Esophagus muscularis mucosa (tissue), 4 donors: Measurements from ENCODE around the gene SSPN. TPM values are rescaled to one million over a fixed set of nuclear protein-coding genes. Genes with fewer than 3 reads are reported as not detected.

ENCODE experiments used
- DNase-seq: peaks from one replicate; pipeline ENCODE4 v3.0.0-alpha.2; 2017; ENCODE audit errors: extremely low spot score
- H3K27ac ChIP-seq, 4 donors: fragments of 200-600 bp; sonication (generic); replicated peaks in 1 of 4; 1 replicate in 3 of 4; 2 replicates in 1 of 4; pipeline ENCODE4 v1.5.1; 2016 to 2019; ENCODE audit warnings: mild to moderate bottlenecking in 1 of 4
- H3K27me3 ChIP-seq, 4 donors: fragments of 200-600 bp; sonication (generic); one replicate each; pipeline versions ENCODE4 v1.5.1 to v1.6.0; 2016 to 2019
- H3K36me3 ChIP-seq, 4 donors: fragments of 200-600 bp; sonication (generic); one replicate each; pipeline ENCODE4 v1.5.1; 2016 to 2019
- H3K4me1 ChIP-seq, 4 donors: fragments of 200-600 bp; sonication (generic); one replicate each; pipeline ENCODE4 v1.5.1; 2016 to 2019
- H3K4me3 ChIP-seq, 4 donors: fragments of 200-600 bp; sonication (generic); 1 replicate in 2 of 4; 2 replicates in 2 of 4; pipeline ENCODE4 v1.5.1; 2016 to 2019; ENCODE audit warnings: mild to moderate bottlenecking in 4 of 4, moderate library complexity in 1 of 4
- H3K9me3 ChIP-seq, 4 donors: fragments of 200-600 bp; sonication (generic); 1 replicate in 3 of 4; 2 replicates in 1 of 4; pipeline ENCODE4 v1.5.1; 2016 to 2019
- EP300 ChIP-seq: sonication (generic); formaldehyde crosslinking; IDR thresholded peaks from one replicate; pipeline ENCODE4 v1.6.1; 2017; ENCODE audit warnings: antibody characterized with exemption
- POLR2A ChIP-seq: fragments of 450-650 bp; IDR thresholded peaks from one replicate; pipeline ENCODE4 v1.6.1; 2017; ENCODE audit warnings: antibody characterized with exemption, moderate library complexity, mild to moderate bottlenecking, low read depth
- POLR2AphosphoS5 ChIP-seq, 2 donors: sonication (generic); formaldehyde crosslinking; IDR thresholded peaks; one replicate each; pipeline ENCODE4 v1.6.1; 2017; ENCODE audit warnings: antibody characterized with exemption in 2 of 2
- WGBS: methylation state at CpG from one replicate; pipeline ENCODE4 v1.1.5; 2018; 5-methylcytosine and 5-hydroxymethylcytosine counted together
- intact Hi-C: fragments of 100-400 bp; cut with DNase I; formaldehyde crosslinking; loops from one replicate; pipeline ENCODE4 v1.15.1; 2023
- total RNA-seq, 4 donors: library from RNA; depleted of rRNA; stranded (reverse); fragments of >200 nt; gene quantifications; one replicate each; pipeline versions ENCODE4 v1.1.0 to v1.2.1, GENCODE V29; 2016
- TF ChIP-seq, protein P1 (sequence below), 3 experiments: fragments of 200-600 bp in 2 of 3; fragments of 450-650 bp in 1 of 3; sonication (generic) in 2 of 3; IDR thresholded peaks; one replicate each; pipeline ENCODE4 v1.5.1; 2017 to 2019; ENCODE audit warnings: antibody characterized with exemption in 3 of 3, mild to moderate bottlenecking in 2 of 3, moderate library complexity in 1 of 3

The SSPN gene
- total RNA-seq, 4 donors from 2014 or later, result 36.4 to 81.8 (median 64.9) TPM

DNA sequence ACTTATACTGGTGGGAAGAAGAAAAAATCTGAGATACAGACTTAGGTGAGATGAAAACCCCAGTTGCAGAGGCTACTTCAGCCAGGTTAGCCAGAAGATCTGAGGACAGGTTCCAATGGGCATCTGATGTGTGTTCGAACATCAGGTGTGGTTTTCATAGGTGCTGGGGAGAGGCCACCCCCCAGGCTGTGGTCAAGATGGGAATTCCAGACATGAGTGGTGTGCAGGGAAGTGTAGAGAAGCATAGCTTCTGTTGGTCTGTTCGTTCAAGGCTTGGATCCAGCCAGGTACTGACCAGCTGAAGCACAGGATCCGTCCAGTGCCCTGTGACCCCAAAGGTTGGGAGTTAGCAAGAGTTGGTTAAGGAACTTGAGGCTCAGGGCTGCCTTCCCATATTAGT, 85.5 kb downstream of the SSPN start:
- no peak for TF ChIP-seq EP300
- TF ChIP-seq, protein P1, sequence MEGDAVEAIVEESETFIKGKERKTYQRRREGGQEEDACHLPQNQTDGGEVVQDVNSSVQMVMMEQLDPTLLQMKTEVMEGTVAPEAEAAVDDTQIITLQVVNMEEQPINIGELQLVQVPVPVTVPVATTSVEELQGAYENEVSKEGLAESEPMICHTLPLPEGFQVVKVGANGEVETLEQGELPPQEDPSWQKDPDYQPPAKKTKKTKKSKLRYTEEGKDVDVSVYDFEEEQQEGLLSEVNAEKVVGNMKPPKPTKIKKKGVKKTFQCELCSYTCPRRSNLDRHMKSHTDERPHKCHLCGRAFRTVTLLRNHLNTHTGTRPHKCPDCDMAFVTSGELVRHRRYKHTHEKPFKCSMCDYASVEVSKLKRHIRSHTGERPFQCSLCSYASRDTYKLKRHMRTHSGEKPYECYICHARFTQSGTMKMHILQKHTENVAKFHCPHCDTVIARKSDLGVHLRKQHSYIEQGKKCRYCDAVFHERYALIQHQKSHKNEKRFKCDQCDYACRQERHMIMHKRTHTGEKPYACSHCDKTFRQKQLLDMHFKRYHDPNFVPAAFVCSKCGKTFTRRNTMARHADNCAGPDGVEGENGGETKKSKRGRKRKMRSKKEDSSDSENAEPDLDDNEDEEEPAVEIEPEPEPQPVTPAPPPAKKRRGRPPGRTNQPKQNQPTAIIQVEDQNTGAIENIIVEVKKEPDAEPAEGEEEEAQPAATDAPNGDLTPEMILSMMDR (IDR thresholded peaks at IDR 0.05), result no peak
- TF ChIP-seq POLR2AphosphoS5 (IDR thresholded peaks at IDR 0.05), result no peak
- no peak for TF ChIP-seq POLR2A
- Histone ChIP-seq H3K4me1 (no peaks in the 10 kb centered on the region), H3K27me3 (no peaks in the 10 kb centered on the region), H3K9me3 (no peaks in the 10 kb centered on the region), H3K27ac (no peak overlapping the region), H3K36me3 (no peaks in the 10 kb centered on the region), H3K4me3 (no peak overlapping the region)
- DNase-seq, result no peak
- intact Hi-C loops, result no loop called here
- 81% methylated on average over 3 of the region's 3 CpGs for WGBS

DNA sequence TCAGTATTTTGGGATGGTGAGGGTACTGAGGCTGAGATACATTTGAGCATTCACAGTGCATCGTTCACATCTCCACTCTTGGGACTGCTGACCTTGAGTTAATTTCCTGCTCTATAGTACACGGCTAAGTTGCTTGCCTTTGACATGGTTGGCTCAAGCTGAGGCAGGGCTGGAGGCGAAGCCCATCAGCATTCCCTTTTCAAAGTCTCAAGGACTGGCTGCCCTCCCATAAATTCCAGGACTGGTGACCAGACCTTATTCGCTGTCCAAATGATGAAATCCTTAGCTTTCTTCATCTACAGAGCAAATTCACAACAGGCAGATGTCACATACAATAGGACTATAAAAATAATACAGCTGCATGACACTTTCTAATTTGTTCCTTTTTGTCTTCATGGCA, 85.9 kb downstream of the SSPN start:
- whole genome bisulfite sequencing, result 80% methylated on average over 4 of the region's 4 CpGs

DNA sequence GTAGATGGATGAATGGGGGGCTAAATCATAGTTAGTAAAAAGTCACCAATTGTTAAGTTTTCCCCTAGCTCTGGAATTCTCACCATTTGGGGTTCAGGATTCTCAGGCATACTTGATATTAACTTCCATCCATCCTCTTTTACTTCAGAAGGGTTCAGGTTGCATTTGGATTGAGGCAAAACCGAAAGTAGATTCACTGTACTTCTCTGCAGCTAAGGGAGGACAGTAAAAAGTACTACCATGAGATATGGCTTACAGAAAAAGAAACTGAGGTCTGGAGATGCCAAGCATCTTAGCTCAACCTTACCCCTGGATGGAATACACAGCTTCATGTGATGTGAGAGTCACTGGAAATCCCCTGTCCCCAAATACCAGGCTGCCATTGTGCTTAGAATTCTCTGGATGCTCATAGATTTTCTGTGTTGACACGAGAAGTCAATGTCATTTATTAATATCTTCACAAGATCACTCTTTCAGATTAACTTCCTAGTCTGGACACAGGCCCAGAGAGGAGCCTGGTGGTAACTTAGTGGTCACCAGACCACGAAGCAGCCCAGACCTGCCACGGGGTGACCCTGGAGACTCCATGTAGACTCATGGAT, 87.1 kb downstream of the SSPN start:
- no peak for DNase-seq
- no peaks in the 10 kb centered on the region for H3K36me3 ChIP-seq
- intact Hi-C loops, result no loop called here
- peaks cover 0 to under 1% (median 0%) of the 10 kb centered on the region in 4 donors for H3K4me1 ChIP-seq
- H3K27ac ChIP-seq, result no peak overlapping the region
- H3K4me3 ChIP-seq, result no peak overlapping the region
- TF ChIP-seq POLR2A, result no peak
- TF ChIP-seq EP300, result no peak
- TF ChIP-seq, protein P1 (IDR thresholded peaks at IDR 0.05), result no peak
- TF ChIP-seq POLR2AphosphoS5 (IDR thresholded peaks at IDR 0.05), result no peak
- H3K27me3 ChIP-seq, result no peaks in the 10 kb centered on the region
- WGBS, result 92% methylated on average over 4 of the region's 4 CpGs
- H3K9me3 ChIP-seq, result no peaks in the 10 kb centered on the region

More for the DNA sequence above, 85.9 kb downstream of the SSPN start:
- H3K9me3 ChIP-seq, result no peaks in the 10 kb centered on the region
- no peak overlapping the region for H3K4me3 ChIP-seq
- TF ChIP-seq EP300 (no peak), POLR2AphosphoS5 (IDR thresholded peaks at IDR 0.05) (no peak), POLR2A (no peak)
- TF ChIP-seq, protein P1 (IDR thresholded peaks at IDR 0.05), result no peak
- no peak overlapping the region for H3K27ac ChIP-seq
- no peaks in the 10 kb centered on the region for H3K4me1 ChIP-seq
- no peaks in the 10 kb centered on the region for H3K27me3 ChIP-seq
- intact Hi-C loops, result no loop called here
- no peak for DNase-seq
- H3K36me3 ChIP-seq, result no peaks in the 10 kb centered on the region

DNA sequence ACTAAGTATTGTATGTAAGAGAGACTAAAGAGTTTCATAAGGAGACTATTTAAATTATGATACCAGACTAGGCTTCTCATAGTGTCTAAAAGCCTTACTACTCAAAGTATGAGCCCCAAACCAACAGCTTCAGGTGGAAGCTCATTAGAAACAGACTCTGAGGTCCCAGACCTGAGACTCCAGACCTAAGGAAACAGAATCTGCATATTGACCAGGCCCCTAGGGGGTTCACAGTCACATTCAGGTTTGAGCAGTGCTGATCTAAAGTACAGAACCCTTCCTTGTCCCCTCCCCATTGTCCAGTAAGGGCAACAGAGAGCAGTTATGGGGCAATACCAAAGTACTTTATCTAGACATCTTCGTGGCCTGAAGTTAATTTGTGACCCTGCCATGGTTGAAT, 87.7 kb downstream of the SSPN start:
- intact Hi-C loops, result no loop called here
- WGBS, result 68% methylated on average over 1 of the region's 1 CpG
- H3K4me1 ChIP-seq, result peaks cover 0 to 6% (median 5%) of the 10 kb centered on the region in 4 donors
- no peaks in the 10 kb centered on the region for H3K9me3 ChIP-seq
- DNase-seq, result no peak
- H3K27me3 ChIP-seq, result no peaks in the 10 kb centered on the region
- no peak overlapping the region for H3K27ac ChIP-seq
- H3K4me3 ChIP-seq, result no peak overlapping the region
- no peaks in the 10 kb centered on the region for H3K36me3 ChIP-seq
- TF ChIP-seq POLR2AphosphoS5 (IDR thresholded peaks at IDR 0.05) (no peak), EP300 (no peak), POLR2A (no peak)
- TF ChIP-seq, protein P1 (IDR thresholded peaks at IDR 0.05), result no peak

DNA sequence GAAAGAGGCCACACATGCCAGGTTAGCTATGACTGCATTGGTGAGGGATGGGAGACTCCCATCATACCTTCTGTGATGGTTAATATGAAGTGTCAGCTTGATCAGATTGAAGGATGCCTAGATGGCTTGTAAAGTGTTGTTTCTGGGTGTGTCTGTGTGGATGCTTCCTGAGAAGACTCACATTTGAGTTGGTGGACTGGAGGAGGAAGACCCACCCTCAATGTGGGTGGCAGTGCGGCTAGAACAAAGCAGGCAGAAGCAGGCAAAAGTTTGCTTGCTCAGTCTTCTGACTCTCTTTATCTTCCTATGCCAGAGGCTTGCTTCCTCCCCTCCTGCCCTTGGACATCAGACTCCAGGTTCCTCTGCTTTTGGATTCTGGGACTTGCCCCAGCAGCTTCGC, 88.2 kb downstream of the SSPN start:
- Histone ChIP-seq H3K27ac (no peak overlapping the region), H3K4me3 (no peak overlapping the region), H3K4me1 (peaks cover 0 to 11% (median 8%) of the 10 kb centered on the region in 4 donors), H3K36me3 (no peaks in the 10 kb centered on the region), H3K9me3 (no peaks in the 10 kb centered on the region), H3K27me3 (no peaks in the 10 kb centered on the region)
- intact Hi-C loops, result no loop called here
- no peak for DNase-seq
- WGBS, result 92% methylated on average over 2 of the region's 2 CpGs
- TF ChIP-seq EP300, result no peak
- no peak for TF ChIP-seq POLR2AphosphoS5 (IDR thresholded peaks at IDR 0.05)
- no peak for TF ChIP-seq POLR2A
- TF ChIP-seq, protein P1 (IDR thresholded peaks at IDR 0.05), result no peak
